Lung (tissue), 12 donors: ENCODE results near the gene ZC3H18. TPM values are rescaled to one million over a fixed set of nuclear protein-coding genes. Genes with fewer than 3 reads are reported as not detected.

ENCODE experiments used
- ATAC-seq: fragments of 200-7000 bp; cut with Tn5 transposase; one replicate; pipeline ENCODE4 v1.9.1; 2020; ENCODE audit warnings: moderate number of reproducible peaks; ENCODE audit not compliant: insufficient read depth, low FRiP score
- DNase-seq, 3 donors: peaks; one replicate each; pipeline ENCODE4 v3.0.0-alpha.2; 2013 to 2017
- H3K27ac ChIP-seq, 2 donors: one replicate each; pipeline ENCODE4 v1.5.1; 2013; ENCODE audit warnings: mild to moderate bottlenecking in 2 of 2, moderate library complexity in 2 of 2, control low read depth in 1 of 2, inconsistent platforms in 1 of 2, low read depth in 1 of 2, low read length in 1 of 2
- H3K27me3 ChIP-seq, 3 donors: one replicate each; pipeline ENCODE4 v1.5.1; 2013; ENCODE audit warnings: low read length in 2 of 3; ENCODE audit not compliant: control insufficient read depth in 3 of 3, insufficient read depth in 3 of 3
- H3K36me3 ChIP-seq, 4 donors: one replicate each; pipeline ENCODE4 v1.5.1; 2013; ENCODE audit warnings: low read length in 4 of 4, mild to moderate bottlenecking in 1 of 4, moderate library complexity in 1 of 4; ENCODE audit not compliant: control insufficient read depth in 4 of 4, insufficient read depth in 4 of 4
- H3K4me1 ChIP-seq, 5 donors: one replicate each; pipeline ENCODE4 v1.5.1; 2013; ENCODE audit warnings: low read length in 5 of 5, mild to moderate bottlenecking in 2 of 5, moderate library complexity in 1 of 5; ENCODE audit not compliant: control insufficient read depth in 5 of 5, insufficient read depth in 5 of 5
- H3K4me3 ChIP-seq: one replicate; pipeline ENCODE4 v1.5.1; 2013; ENCODE audit warnings: mild to moderate bottlenecking, control low read depth, moderate library complexity
- H3K9ac ChIP-seq, 2 donors: one replicate each; pipeline ENCODE4 v1.5.1; 2013; ENCODE audit warnings: low read length in 2 of 2, control low read depth in 1 of 2; ENCODE audit not compliant: insufficient read depth in 1 of 2
- H3K9me3 ChIP-seq, 4 donors: one replicate each; pipeline ENCODE4 v1.5.1; 2013; ENCODE audit warnings: low read length in 3 of 4, mild to moderate bottlenecking in 1 of 4, moderate library complexity in 1 of 4; ENCODE audit not compliant: control insufficient read depth in 4 of 4, insufficient read depth in 3 of 4
- CTCF ChIP-seq: IDR thresholded peaks from 2 replicates; pipeline ENCODE4 v1.5.1; 2012; ENCODE audit warnings: mild to moderate bottlenecking; ENCODE audit errors: control extremely low read depth, extremely low read depth
- WGBS, 2 donors: extraction: QIAGEN DNeasy Blood & Tissue Kit; methylation state at CpG; one replicate each; pipeline ENCODE4 v1.1.7; 2013; 5-methylcytosine and 5-hydroxymethylcytosine counted together
- polyA plus RNA-seq, 2 donors: library from polyadenylated mRNA; stranded (reverse); fragments of 200-250 nt; gene quantifications; one replicate each; pipeline ENCODE4 v1.2.1, GENCODE V29; 2013
- total RNA-seq, 2 donors: library from RNA; depleted of rRNA in 1 of 2; stranded (reverse); fragments of >200 nt in 1 of 2; gene quantifications; one replicate each; pipeline ENCODE4 v1.2.1, GENCODE V29; 2014 to 2021
- donor health status: control.
- donor health status: control.
- donor health status: Bipolar disorder and iron deficiency.
- donor health status: healthy.
- donor health status: DM: yes; HTN: yes; CAD: no.

Gene ZC3H18
- total and polyA plus RNA-seq, 4 donors: 21.2 to 44.0 (median 28.6) TPM

- Histone ChIP-seq H3K36me3 (peaks cover 4 to 35% (median 26%) of the 10 kb centered on the region in 4 donors), H3K27ac (no peak overlapping the region), H3K4me3 (no peak overlapping the region), H3K27me3 (no peaks in the 10 kb centered on the region), H3K9me3 (no peaks in the 10 kb centered on the region), H3K4me1 (peaks cover 0 to 6% (median 0%) of the 10 kb centered on the region in 5 donors), H3K9ac (no peak overlapping the region)
- ATAC-seq: no peak
- no peak for DNase-seq
- WGBS, 2 donors: 88 to 90% methylated on average over 21 of the region's 21 CpGs
- TF ChIP-seq CTCF: no peak
Observed at GRCh38 chr16:88597856-88598491, 27.8 kb downstream of the ZC3H18 start.

- H3K27ac ChIP-seq: peak overlapping the region; percentile 66 to 71
- DNase-seq (peak; percentile 26 to 47 (median 28)), ATAC-seq (peak; percentile 73)
- WGBS, 2 donors: 42 to 69% methylated on average over 14 of the region's 14 CpGs
- no peaks in the 10 kb centered on the region for H3K27me3 ChIP-seq
- no peak for TF ChIP-seq CTCF
- peaks cover 4 to 35% (median 25%) of the 10 kb centered on the region in 4 donors for H3K36me3 ChIP-seq
- no peak overlapping the region for H3K9ac ChIP-seq
- H3K4me3 ChIP-seq: no peak overlapping the region
- no peaks in the 10 kb centered on the region for H3K9me3 ChIP-seq
- H3K4me1 ChIP-seq: peaks cover 0 to 4% (median 0%) of the 10 kb centered on the region in 5 donors
Observed at GRCh38 chr16:88599092-88599733, 29.0 kb downstream of the ZC3H18 start.

DNA sequence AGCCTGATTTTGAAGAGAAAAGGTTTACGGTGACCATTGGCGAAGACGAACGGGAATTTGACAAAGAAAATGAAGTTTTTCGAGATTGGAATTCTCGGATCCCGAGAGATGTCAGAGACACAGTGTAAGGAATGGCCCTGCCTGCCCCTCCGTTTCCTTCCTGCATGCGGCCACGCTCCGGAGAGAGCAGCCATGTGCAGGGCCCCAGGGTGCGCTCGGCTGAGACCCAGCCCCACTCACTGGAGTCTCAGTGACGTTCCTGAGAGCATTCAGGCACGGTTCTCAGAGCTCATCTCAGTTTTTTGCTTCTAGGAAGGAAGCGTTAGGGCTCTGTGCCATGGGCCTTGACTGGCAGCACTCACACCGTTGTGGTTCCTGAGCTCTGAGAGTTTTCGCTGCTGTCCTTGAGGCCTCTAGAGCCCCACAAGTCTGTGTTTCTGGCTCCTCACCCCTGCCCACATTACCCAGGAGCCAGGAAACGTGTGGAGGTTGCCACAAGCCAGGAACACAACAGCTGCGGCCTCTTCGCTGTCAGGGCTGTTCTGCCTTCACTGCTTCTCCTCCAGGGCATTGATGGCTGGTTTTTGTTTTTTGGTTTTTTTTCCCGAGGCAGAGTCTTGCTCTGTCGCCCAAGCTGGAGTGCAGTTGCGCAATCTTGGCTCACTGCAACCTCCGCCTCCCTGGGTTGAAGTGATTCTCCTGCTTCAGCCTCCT is 29.8 kb downstream of the ZC3H18 start:
- Histone ChIP-seq H3K36me3 (peaks cover 4 to 40% (median 25%) of the 10 kb centered on the region in 4 donors), H3K9me3 (no peaks in the 10 kb centered on the region), H3K27ac (peak overlapping the region; percentile 66 to 83), H3K4me3 (no peak overlapping the region), H3K4me1 (peaks cover 0 to 4% (median 0%) of the 10 kb centered on the region in 5 donors), H3K27me3 (no peaks in the 10 kb centered on the region), H3K9ac (no peak overlapping the region)
- ATAC-seq (no peak), DNase-seq (no peak)
- 70 to 72% methylated on average over 25 of the region's 25 CpGs for WGBS, 2 donors
- no peak for TF ChIP-seq CTCF
